GM12878 (cell line): ENCODE measurements around the gene TTLL13.
A peak's percentile ranks its signal among the peaks of the same experiment; 100 is the strongest.

ENCODE experiments used
- ETV6 ChIP-seq, 2 experiments: fragments of 450-650 bp in 1 of 2; IDR thresholded peaks in 1 of 2; conservative IDR thresholded peaks in 1 of 2; 2 replicates each; pipeline ENCODE4 v1.6.1; 2014; ENCODE audit warnings: antibody characterized with exemption in 1 of 2, borderline replicate concordance in 1 of 2, low read depth in 1 of 2, mild to moderate bottlenecking in 1 of 2, moderate library complexity in 1 of 2
- KAT2A ChIP-seq: conservative IDR thresholded peaks from 2 replicates; pipeline ENCODE4 v1.6.1; 2011; ENCODE audit warnings: low read depth, low read length; ENCODE audit not compliant: control insufficient read depth
- NFYB ChIP-seq: IDR thresholded peaks from 2 replicates; pipeline ENCODE4 v1.6.1; 2011; ENCODE audit warnings: low read depth, mild to moderate bottlenecking, low read length, improper control_type of control experiment, moderate library complexity; ENCODE audit not compliant: insufficient read depth
- NRF1 ChIP-seq: conservative IDR thresholded peaks from 2 replicates; pipeline ENCODE4 v1.6.1; 2011; ENCODE audit warnings: mild to moderate bottlenecking, low read depth, low read length, improper control_type of control experiment
- RAD51 ChIP-seq: fragments of 450-650 bp; IDR thresholded peaks from 2 replicates; pipeline ENCODE4 v1.6.1; 2016; ENCODE audit warnings: moderate library complexity, mild to moderate bottlenecking, inconsistent platforms
- SIN3A ChIP-seq: IDR thresholded peaks from 2 replicates; pipeline ENCODE4 v1.6.1; 2012; ENCODE audit warnings: low read depth, low read length, improper control_type of control experiment
- YY1 ChIP-seq: IDR thresholded peaks from 2 replicates; pipeline ENCODE4 v1.6.1; 2011; ENCODE audit warnings: low read depth, mild to moderate bottlenecking, low read length
- TF ChIP-seq, protein P1 (sequence below), 3 experiments: IDR thresholded peaks in 2 of 3; conservative IDR thresholded peaks in 1 of 3; 2 replicates each; pipeline ENCODE4 v1.5.1; 2011; ENCODE audit warnings: low read depth in 3 of 3, low read length in 3 of 3, mild to moderate bottlenecking in 3 of 3, control low read depth in 2 of 3, moderate library complexity in 2 of 3, inconsistent platforms in 1 of 3, mixed read lengths in 1 of 3; ENCODE audit not compliant: control insufficient read depth in 2 of 3, insufficient read depth in 1 of 3; ENCODE audit errors: extremely low read depth in 1 of 3
- TF ChIP-seq, protein P2 (sequence below): IDR thresholded peaks from 2 replicates; pipeline ENCODE4 v1.6.1; 2012; ENCODE audit warnings: mild to moderate bottlenecking, low read depth, low read length
- TF ChIP-seq, protein P3 (sequence below): IDR thresholded peaks from 2 replicates; pipeline ENCODE4 v1.6.1; 2011; ENCODE audit warnings: low read depth, mild to moderate bottlenecking, low read length, moderate library complexity, borderline replicate concordance; ENCODE audit errors: extremely low read depth
- TF ChIP-seq, protein P4 (sequence below): IDR thresholded peaks from 2 replicates; pipeline ENCODE4 v1.6.1; 2012; ENCODE audit warnings: low read depth, low read length, improper control_type of control experiment

DNA sequence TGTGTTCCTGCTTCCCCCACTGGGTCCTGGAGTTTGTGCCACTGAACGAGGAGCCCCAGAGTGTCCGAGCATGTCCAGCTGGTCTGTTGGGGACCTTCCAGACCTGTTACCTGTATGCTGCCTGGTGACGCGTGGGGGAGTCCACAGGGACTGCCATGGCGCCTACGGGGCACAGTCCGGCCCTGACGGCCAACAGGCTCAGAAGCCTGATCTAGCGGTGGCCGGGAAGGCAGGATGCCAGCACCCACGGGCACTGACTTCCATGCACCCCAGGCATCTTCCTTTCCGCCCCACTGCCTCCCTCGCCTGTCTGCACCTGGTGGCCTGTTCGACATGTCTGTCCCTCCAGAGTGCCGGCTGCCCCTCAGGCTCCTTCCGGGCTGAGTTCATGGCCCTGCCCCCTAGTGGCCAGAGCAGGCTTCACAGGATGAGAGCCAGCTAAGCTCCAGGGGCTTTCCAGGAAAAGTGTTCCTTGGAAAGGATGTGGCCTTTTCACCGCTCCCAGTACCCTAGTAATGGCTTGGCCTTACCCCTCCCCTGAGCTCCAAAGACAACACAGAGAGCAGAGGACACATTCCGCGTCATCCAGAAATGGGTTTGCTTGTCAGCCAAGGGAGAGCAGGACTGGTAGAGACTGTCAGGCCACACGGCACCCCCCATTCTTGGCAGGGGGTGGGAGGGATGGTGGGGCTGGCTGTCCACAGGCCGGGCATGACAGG is 51.8 kb downstream of the TTLL13 start:
- TF ChIP-seq, protein P1, sequence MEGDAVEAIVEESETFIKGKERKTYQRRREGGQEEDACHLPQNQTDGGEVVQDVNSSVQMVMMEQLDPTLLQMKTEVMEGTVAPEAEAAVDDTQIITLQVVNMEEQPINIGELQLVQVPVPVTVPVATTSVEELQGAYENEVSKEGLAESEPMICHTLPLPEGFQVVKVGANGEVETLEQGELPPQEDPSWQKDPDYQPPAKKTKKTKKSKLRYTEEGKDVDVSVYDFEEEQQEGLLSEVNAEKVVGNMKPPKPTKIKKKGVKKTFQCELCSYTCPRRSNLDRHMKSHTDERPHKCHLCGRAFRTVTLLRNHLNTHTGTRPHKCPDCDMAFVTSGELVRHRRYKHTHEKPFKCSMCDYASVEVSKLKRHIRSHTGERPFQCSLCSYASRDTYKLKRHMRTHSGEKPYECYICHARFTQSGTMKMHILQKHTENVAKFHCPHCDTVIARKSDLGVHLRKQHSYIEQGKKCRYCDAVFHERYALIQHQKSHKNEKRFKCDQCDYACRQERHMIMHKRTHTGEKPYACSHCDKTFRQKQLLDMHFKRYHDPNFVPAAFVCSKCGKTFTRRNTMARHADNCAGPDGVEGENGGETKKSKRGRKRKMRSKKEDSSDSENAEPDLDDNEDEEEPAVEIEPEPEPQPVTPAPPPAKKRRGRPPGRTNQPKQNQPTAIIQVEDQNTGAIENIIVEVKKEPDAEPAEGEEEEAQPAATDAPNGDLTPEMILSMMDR (IDR thresholded peaks at IDR 0.05 in 2 of 3, conservative IDR thresholded peaks at IDR 0.05 in 1 of 3; ENCODE audit: control insufficient read depth in 2 of 3, extremely low read depth in 1 of 3, insufficient read depth in 1 of 3, low read depth in 3 of 3, low read length in 3 of 3) = peak; percentile 63 to 92 (median 90)
- TF ChIP-seq ETV6 (conservative IDR thresholded peaks at IDR 0.05 in 1 of 2, IDR thresholded peaks at IDR 0.05 in 1 of 2; ENCODE audit: borderline replicate concordance in 1 of 2, low read depth in 1 of 2) (no peak), RAD51 (no peak), NRF1 (no peak), KAT2A (no peak), YY1 (peak; percentile 62; the same call in 1 of the 2 replicates), NFYB (no peak), SIN3A (no peak)
- TF ChIP-seq, protein P2, sequence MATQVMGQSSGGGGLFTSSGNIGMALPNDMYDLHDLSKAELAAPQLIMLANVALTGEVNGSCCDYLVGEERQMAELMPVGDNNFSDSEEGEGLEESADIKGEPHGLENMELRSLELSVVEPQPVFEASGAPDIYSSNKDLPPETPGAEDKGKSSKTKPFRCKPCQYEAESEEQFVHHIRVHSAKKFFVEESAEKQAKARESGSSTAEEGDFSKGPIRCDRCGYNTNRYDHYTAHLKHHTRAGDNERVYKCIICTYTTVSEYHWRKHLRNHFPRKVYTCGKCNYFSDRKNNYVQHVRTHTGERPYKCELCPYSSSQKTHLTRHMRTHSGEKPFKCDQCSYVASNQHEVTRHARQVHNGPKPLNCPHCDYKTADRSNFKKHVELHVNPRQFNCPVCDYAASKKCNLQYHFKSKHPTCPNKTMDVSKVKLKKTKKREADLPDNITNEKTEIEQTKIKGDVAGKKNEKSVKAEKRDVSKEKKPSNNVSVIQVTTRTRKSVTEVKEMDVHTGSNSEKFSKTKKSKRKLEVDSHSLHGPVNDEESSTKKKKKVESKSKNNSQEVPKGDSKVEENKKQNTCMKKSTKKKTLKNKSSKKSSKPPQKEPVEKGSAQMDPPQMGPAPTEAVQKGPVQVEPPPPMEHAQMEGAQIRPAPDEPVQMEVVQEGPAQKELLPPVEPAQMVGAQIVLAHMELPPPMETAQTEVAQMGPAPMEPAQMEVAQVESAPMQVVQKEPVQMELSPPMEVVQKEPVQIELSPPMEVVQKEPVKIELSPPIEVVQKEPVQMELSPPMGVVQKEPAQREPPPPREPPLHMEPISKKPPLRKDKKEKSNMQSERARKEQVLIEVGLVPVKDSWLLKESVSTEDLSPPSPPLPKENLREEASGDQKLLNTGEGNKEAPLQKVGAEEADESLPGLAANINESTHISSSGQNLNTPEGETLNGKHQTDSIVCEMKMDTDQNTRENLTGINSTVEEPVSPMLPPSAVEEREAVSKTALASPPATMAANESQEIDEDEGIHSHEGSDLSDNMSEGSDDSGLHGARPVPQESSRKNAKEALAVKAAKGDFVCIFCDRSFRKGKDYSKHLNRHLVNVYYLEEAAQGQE = no peak
- TF ChIP-seq, protein P3, sequence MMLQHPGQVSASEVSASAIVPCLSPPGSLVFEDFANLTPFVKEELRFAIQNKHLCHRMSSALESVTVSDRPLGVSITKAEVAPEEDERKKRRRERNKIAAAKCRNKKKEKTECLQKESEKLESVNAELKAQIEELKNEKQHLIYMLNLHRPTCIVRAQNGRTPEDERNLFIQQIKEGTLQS = no peak
- TF ChIP-seq, protein P4, sequence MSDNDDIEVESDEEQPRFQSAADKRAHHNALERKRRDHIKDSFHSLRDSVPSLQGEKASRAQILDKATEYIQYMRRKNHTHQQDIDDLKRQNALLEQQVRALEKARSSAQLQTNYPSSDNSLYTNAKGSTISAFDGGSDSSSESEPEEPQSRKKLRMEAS = no peak
